HG03460 (cell line): Measurements from ENCODE around the gene DUSP22.
A peak's percentile ranks its signal among the peaks of the same experiment; 100 is the strongest.

ENCODE experiments used
- ATAC-seq: cut with Tn5 transposase; IDR thresholded peaks from one replicate; pipeline ENCODE4 v1.9.1; 2021; ENCODE audit not compliant: unreplicated experiment

The DUSP22 gene

DNA sequence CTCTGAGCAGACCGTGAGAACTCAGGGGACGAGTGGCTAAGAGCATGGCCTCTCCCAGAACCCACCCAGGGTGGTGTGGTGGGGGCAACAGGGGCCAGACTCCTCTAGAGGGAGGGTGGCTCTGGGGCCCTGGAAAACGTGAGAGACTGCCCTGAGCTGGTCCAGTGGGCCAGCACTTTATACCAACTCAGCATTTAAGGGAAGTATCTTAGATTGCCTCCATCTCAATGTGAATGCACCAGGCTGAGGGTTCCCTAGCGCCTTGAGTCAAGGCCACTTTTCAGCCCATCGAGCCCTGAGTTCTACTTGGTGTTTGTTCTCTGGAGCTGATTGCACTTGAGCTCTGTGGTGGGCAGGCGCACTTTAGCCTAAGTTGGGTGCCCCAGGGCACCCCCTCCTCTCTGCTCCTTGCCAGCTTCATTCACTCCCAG is 57.2 kb downstream of the DUSP22 start:
- no peak for ATAC-seq

DNA sequence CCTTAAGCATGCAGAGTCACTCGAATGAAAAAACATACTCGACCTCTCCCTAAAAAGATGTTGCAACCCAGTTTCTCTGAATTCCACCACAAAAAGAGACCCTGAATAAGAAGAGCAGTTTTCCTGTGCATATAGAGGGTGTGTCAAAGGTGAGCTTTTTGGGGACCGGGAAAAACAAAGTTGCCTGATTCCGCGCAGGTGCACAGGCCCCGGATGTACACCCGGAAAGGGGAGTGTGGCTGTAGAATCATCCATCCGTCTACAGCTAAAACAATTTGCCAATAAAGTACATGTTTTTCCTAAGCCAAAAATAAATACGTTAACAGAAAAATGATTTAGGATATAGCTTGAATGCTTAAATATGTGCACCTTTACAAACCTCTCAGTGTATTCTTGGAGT is 58.1 kb downstream of the DUSP22 start:
- ATAC-seq: no peak

DNA sequence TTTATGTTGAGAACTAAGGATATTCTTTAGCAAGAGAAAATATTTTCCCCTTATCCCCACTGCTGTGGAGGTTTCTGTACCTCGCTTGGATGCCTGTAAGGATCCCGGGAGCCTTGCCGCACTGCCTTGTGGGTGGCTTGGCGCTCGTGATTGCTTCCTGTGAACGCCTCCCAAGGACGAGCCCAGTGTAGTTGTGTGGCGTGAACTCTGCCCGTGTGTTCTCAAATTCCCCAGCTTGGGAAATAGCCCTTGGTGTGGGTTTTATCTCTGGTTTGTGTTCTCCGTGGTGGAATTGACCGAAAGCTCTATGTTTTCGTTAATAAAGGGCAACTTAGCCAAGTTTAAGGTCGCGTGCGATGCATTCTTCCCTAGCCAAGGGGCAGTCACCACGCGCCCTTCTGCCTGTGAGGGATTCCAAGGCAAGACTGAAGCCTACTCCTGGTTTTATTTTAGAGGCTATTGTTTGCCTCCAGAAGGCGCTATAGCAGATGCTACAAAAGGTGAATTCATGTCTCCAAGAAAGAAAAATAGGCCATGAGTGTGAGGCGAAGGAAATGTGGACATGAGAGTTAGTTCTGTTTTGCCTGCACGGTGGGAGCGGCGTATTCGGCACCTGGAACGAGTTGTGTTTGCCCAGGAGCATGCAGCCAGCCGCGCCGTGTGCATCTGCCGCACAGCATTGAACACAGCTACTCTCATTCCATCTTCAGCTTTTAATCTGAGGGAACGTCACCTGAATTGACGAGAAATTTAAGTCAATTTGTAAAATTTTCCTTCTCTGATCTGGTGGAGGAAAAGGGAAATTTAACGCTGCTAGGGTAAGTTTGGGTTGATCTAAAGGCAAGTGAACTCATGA is 59.0 kb downstream of the DUSP22 start:
- no peak for ATAC-seq

DNA sequence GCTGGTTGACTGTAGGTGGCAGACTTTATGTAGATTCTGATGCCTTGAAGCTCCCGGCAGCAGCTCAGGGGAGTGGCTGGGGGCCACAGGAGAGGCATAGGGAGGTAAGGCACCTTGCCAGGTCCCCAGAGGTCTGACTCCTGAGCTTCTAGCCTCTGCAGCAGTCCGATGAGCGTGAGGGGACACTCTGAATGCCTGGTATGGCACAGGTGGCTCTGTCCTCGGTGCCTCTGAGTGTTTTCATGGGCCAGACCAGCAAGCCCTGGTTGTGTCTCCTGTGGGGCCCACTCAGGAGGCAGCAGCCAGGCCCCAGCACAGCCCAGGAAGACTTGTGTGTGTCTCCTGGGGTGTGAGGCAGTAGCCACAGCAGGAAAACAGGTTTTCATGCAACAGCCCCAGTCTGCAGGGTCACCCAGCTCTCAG is 59.6 kb downstream of the DUSP22 start:
- no peak for ATAC-seq

DNA sequence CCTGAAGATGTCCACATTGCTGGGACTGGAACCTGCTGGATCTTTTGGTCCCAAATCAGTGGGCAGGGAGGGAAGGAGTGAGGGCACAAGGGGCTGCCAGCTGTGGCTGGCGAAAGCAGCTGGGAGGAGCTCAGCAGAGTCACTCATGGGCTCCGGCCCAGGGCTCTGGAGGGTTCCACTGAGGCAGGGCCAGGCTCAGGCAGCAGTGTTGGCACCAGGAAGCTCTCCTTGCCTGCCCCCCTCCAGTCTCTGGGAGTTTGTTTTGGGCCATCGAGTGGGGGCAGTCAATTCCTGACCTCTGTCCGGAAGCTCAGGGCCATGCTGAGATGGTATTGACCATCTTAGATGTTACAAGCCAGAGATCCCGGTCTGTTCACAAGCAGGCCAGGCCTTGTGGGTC is 60.2 kb downstream of the DUSP22 start:
- ATAC-seq: no peak

DNA sequence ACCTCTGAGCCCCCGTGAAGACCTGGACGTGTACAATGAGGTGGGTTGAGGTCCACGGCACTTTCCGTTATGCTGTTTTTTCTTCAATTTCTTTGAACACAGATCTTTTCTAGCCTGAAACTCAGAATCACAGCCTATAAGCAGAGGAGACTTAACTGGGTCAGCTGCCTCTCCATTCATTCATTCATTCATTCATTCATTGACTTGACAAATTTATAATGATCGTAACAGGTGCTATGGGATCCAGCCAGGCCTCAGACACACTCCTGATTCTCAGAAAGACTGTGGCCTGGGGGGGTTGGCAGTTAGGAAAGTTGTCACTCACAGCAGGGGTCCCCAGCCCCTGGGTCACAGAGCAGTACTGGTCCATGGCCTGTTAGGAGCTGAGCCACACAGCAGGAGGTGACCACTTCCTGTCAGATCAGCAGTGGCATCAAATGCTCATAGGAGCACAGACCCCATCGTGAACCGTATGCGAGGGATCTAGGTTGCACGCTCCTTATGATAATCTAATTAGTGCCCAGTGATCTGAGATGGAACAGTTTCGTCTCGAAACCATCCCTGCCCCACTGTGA is 60.7 kb downstream of the DUSP22 start:
- no peak for ATAC-seq

DNA sequence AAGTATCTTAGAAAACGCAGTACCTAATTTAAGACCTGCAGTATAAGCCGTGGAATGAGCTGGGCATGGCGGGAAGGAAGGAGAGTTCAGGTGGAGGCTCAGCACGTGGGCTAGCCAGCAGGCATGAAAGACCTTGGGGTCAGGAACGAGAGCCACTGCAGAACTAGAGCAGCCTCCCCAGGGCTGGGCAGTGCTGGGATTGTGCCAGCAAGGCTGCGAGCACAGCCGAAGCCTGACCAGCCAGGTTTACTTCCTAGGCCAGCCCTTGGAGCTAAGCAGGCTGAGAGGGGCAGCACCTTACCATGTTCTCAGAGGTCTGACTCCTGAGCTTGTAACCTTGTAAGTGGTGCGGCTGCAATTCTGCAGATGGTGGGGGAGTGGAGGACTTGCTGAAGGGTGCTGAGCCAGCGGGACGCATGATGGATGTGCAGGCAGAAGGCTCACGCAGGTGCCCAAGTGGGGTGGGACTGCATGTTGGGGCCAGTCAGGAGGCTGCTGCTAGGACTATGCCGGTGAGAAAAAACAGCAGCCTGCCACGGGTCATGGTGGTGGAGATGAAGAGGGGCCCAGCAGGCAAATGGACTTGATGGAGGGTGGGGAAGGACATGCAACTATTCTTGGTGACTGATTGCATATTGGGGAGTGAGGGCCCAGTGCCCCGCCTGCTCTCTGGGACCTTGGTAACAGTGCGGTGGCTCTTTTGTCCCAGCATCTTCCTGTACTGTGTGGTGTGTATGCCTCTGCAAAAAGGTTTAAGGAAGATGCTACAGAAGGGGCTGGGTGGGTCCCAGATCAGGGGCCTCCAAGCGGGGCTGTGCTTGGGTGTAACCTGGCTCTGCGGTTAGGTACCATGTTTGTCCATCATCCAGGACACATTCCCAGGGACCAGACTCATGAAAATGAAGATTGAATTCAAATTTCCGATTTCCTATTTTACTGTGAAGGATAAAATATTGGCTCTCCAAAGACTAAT is 61.6 kb downstream of the DUSP22 start:
- no peak for ATAC-seq

- ATAC-seq: no peak
Measured at GRCh38 chr6:354631-355280, 62.5 kb downstream of the DUSP22 start.

- no peak for ATAC-seq
Measured at GRCh38 chr6:355373-356208, 63.3 kb downstream of the DUSP22 start.

DNA sequence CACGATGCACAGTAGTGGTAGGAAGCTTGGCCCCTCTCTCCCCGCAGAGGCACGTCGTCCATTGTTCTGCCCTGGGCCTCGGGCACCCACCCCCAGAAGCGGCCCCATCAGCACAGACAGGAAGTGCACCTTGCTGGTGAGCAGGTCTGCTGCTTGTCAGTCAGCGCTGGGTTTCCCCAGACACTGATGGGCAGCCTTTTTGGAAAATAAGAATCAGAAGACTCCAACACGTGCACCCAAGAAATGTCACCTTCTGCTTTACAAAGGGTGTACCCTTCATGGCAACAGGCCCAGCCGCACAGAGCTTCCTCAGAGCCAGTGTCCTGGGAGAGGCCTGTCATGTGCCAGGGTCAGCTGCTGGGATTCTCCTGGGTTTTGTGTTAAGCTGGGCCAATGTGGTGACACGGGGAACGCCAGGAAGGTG is 64.6 kb downstream of the DUSP22 start:
- ATAC-seq: peak; percentile 42

- no peak for ATAC-seq
Measured at GRCh38 chr6:357261-357790, 65.0 kb downstream of the DUSP22 start.

DNA sequence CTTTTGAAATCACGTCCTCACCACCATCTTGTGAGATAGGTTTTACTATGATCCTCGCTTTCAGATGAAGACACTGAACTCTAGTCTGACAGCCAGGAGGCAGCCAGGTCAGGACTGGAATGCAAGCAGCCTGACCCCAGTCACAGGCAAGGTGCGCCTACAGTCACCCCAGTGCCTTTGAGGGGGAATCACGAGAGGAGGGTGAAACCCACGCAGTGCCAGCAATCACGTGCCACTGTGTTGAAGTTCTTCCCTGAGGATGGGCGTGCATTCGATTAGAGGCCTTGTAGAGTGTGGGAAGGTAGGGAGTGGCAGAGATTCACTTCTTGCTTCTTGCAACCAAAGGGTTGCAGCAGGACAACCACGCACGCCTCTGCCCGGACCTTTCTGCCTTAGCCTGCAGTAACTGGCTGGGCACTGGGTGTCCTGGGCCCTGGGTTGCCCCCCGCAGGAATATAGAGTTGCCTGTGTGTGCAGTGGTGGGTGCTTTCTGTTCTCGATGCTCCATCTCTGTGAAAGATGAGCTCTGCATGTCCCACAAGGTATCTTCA is 65.6 kb downstream of the DUSP22 start:
- ATAC-seq: no peak

- ATAC-seq: no peak
Measured at GRCh38 chr6:358432-358831, 66.1 kb downstream of the DUSP22 start.

DNA sequence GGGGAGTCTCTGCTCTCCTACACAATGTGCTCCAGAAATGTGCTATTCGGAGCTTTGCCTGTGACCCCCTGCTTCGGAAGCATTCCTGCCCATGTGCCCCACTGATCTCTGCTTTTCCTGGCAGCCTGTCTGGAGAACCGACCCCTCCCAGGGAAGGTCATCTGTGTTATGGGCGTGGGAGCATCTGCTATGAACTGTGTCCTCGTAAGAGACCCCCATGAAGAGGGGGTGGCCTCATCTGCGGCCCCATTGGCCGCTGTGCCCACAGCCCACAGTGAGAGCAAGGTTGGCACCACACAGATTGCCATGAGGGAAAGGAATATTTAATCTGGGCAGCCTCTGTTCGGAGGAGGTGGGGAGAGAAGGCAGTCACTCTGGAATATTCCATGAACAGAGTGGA is 66.6 kb downstream of the DUSP22 start:
- ATAC-seq: no peak

DNA sequence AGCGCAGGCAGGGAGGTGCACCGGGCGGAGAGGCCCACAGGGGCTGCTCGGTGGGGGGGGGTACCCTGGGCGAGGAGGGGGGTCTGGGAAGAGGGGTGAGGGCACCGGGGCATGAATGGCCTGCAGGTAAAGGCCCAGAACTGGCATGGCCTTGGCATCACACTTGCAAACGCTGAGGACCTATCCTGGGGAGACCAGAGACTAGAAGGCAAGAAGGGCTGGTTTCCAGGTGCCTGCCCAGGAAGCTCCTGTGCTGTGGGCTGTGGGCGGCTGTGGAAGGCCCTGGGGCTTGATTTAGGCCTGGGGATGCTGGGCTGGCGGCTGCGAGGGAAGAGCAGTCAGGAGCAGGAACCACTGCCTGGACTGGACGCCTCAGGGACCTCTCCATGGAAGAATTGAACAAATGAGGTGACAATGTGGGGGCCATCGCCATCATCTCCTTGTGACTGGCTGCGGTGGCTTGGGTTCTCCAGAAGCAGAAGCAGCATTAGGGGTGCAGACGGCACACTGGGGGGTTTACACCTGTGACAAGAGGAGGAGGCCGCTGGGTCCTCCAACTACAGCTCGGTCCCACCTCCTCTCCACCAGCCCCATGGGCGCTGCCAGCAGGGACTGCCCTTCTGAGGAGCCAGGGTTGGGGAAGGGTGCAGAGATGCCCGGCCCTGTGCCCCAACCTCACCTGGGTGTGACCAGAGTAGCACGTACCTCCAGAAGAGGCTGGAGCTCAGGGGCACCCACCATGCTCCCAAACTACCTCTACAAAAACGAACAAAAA is 67.2 kb downstream of the DUSP22 start:
- no peak for ATAC-seq

- no peak for ATAC-seq
Measured at GRCh38 chr6:360349-360748, 68.1 kb downstream of the DUSP22 start.

GRCh38 chr6:360764-361373 is 68.6 kb downstream of the DUSP22 start:
- ATAC-seq: no peak

GRCh38 chr6:361411-362132 is 69.3 kb downstream of the DUSP22 start:
- ATAC-seq: no peak
